ENCODE results near the gene P3H1. TPM values are rescaled to one million over a fixed set of nuclear protein-coding genes. Genes with fewer than 3 reads are reported as not detected.

P3H1 gene
- 66.6 and 74.6 TPM in 2 replicates for total RNA-seq

GRCh38 chr1:42766741-42767509 is at the start of gene P3H1, which contains the start of gene C1orf50:
TSS of gene P3H1 (minus strand) at chr1:42767028. CDS start at chr1:42766971, 57 bp downstream.
TSS of gene C1orf50 (plus strand) at chr1:42767249. CDS start at chr1:42767312, 63 bp downstream.

GRCh38 chr1:42784946-42785693 is 18.3 kb upstream of the P3H1 start, which contains the start of gene TMEM269:
TSS of gene TMEM269 (plus strand) at chr1:42784991. CDS start at chr1:42789894, 4,903 bp downstream.

GRCh38 chr1:42739753-42740700 is 26.8 kb downstream of the P3H1 start, which contains the start of gene CLDN19:
TSS of gene CLDN19 (minus strand) at chr1:42740236. CDS start at chr1:42740063, 173 bp downstream.

Other genes with a start within 250 kb of the P3H1 start
- gene PPIH, start 108.6 kb downstream of the P3H1 start, total RNA-seq, result 18.1 and 23.6 TPM in 2 replicates
- gene YBX1, start 84.6 kb downstream of the P3H1 start, total RNA-seq, result 952 and 1,093 TPM in 2 replicates
- under 0.01 TPM in 1 of 2 replicates, not detected in the other for gene CLDN19, start 26.8 kb downstream of the P3H1 start, total RNA-seq
- gene C1orf50, start 221 bp upstream of the P3H1 start, total RNA-seq, result 3.1 and 4.1 TPM in 2 replicates
- gene TMEM269, start 18.0 kb upstream of the P3H1 start, total RNA-seq, result under 0.01 TPM in 1 of 2 replicates, not detected in the other
- gene ERMAP, start 50.1 kb upstream of the P3H1 start, total RNA-seq, result 12.9 and 21.3 TPM in 2 replicates
- 10.0 and 22.1 TPM in 2 replicates for gene SVBP, start 50.4 kb upstream of the P3H1 start, total RNA-seq
- 8.2 and 10.6 TPM in 2 replicates for gene ZNF691, start 79.6 kb upstream of the P3H1 start, total RNA-seq
- 14.0 and 19.9 TPM in 2 replicates for gene SLC2A1, start 191.8 kb upstream of the P3H1 start, total RNA-seq

All from bronchial smooth muscle cell (primary cell).